Measurements from ENCODE around the gene RNF13.
A peak's percentile ranks its signal among the peaks of the same experiment; 100 is the strongest.
"Not testable (repeated sequence)": the region's sequence is repeated elsewhere in the genome, so short reads cannot be mapped to it uniquely, and the experiment has no call there.

RNF13 gene

GRCh38 chr3:149949181-149949580, 136.2 kb downstream of the RNF13 start:
- H3K4me3 ChIP-seq (ENCODE audit: low read depth, low read length): no peak overlapping the region

GRCh38 chr3:149954812-149955211, 141.8 kb downstream of the RNF13 start:
- H3K4me3 ChIP-seq (ENCODE audit: low read depth, low read length): no peak overlapping the region

GRCh38 chr3:149955449-149955848, 142.4 kb downstream of the RNF13 start:
- no peak overlapping the region for H3K4me3 ChIP-seq (ENCODE audit: low read depth, low read length)

GRCh38 chr3:149957361-149958125, 144.5 kb downstream of the RNF13 start:
- H3K4me3 ChIP-seq (ENCODE audit: low read depth, low read length): no peak overlapping the region

GRCh38 chr3:149958171-149958796, 145.3 kb downstream of the RNF13 start:
- H3K4me3 ChIP-seq (ENCODE audit: low read depth, low read length): no peak overlapping the region

- H3K4me3 ChIP-seq (ENCODE audit: low read depth, low read length): no peak overlapping the region
Observed at GRCh38 chr3:149959443-149959842, 146.4 kb downstream of the RNF13 start.

GRCh38 chr3:149963485-149963884, 150.5 kb downstream of the RNF13 start:
- no peak overlapping the region for H3K4me3 ChIP-seq (ENCODE audit: low read depth, low read length)

- no peak overlapping the region for H3K4me3 ChIP-seq (ENCODE audit: low read depth, low read length)
Observed at GRCh38 chr3:149964291-149964690, 151.3 kb downstream of the RNF13 start.

- H3K4me3 ChIP-seq (ENCODE audit: low read depth, low read length): no peak overlapping the region
Observed at GRCh38 chr3:149965278-149965677, 152.3 kb downstream of the RNF13 start.

- peak overlapping the region; percentile 4 for H3K4me3 ChIP-seq (ENCODE audit: low read depth, low read length)
Observed at GRCh38 chr3:149967086-149967685, 154.2 kb downstream of the RNF13 start.

- peak overlapping the region; percentile 85 for H3K4me3 ChIP-seq (ENCODE audit: low read depth, low read length)
Observed at GRCh38 chr3:149968216-149968615, 155.2 kb downstream of the RNF13 start.

GRCh38 chr3:149969110-149969939, 156.3 kb downstream of the RNF13 start:
- H3K4me3 ChIP-seq (ENCODE audit: low read depth, low read length): peak overlapping the region; percentile 85

GRCh38 chr3:149969940-149970715, 157.1 kb downstream of the RNF13 start:
- H3K4me3 ChIP-seq (ENCODE audit: low read depth, low read length): peak overlapping the region; percentile 85

GRCh38 chr3:149970716-149971402, 157.8 kb downstream of the RNF13 start, which contains the start of gene PFN2:
Gene PFN2, minus strand, starts transcription at chr3:149970895. Its CDS starts 39 bp downstream, at chr3:149970856.
- H3K4me3 ChIP-seq (ENCODE audit: low read depth, low read length): peak within 1 kb of the TSS; percentile 85

GRCh38 chr3:149971403-149972075, 158.5 kb downstream of the RNF13 start:
- H3K4me3 ChIP-seq (ENCODE audit: low read depth, low read length): peak overlapping the region; percentile 85

- no peak overlapping the region for H3K4me3 ChIP-seq (ENCODE audit: low read depth, low read length)
Observed at GRCh38 chr3:149975919-149976318, 162.9 kb downstream of the RNF13 start.

- no peak overlapping the region for H3K4me3 ChIP-seq (ENCODE audit: low read depth, low read length)
Observed at GRCh38 chr3:149977386-149977785, 164.4 kb downstream of the RNF13 start.

- H3K4me3 ChIP-seq (ENCODE audit: low read depth, low read length): not testable (repeated sequence)
Observed at GRCh38 chr3:149981979-149982378, 169.0 kb downstream of the RNF13 start.

- H3K4me3 ChIP-seq (ENCODE audit: low read depth, low read length): not testable (repeated sequence)
Observed at GRCh38 chr3:149983053-149983452, 170.0 kb downstream of the RNF13 start.

Measured in iPS-11a (cell line).